ENCODE data around the gene RAB22A. TPM values are rescaled to one million over a fixed set of nuclear protein-coding genes. Genes with fewer than 3 reads are reported as not detected.

RAB22A gene
- total RNA-seq, 1 donor from 2014 or later: 9.5 TPM

DNA sequence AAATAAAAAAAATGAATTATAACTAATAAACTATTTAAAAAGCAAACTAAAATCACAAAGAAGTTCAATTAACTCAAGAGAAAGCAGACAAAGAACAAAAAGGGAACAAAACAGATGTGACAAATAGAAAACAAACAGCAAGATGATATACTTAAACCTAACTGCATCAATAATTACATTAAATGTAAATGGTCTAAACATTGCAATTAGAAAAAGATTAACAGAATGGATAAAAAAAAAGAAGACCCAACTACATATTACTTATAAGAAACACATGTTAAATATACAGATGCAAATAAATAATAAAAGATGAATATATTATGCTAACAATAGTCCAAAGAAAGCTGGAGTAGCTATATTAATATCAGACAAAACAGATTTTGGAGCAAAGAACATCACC, 35.1 kb upstream of the RAB22A start:
- peaks cover 7% of the 10 kb centered on the region for H3K4me1 Mint-ChIP-seq (ENCODE audit: low read depth, unreplicated experiment)
- no peak overlapping the region for H3K27ac Mint-ChIP-seq (ENCODE audit: unreplicated experiment)
- H3K27me3 Mint-ChIP-seq (ENCODE audit: unreplicated experiment): no peaks in the 10 kb centered on the region
- H3K4me3 Mint-ChIP-seq (ENCODE audit: unreplicated experiment): no peak overlapping the region
- H3K9me3 Mint-ChIP-seq (ENCODE audit: unreplicated experiment): peaks cover 1% of the 10 kb centered on the region
- H3K36me3 Mint-ChIP-seq (ENCODE audit: unreplicated experiment): peaks cover 15% of the 10 kb centered on the region
- DNase-seq: no peak
- TF ChIP-seq, protein P1, sequence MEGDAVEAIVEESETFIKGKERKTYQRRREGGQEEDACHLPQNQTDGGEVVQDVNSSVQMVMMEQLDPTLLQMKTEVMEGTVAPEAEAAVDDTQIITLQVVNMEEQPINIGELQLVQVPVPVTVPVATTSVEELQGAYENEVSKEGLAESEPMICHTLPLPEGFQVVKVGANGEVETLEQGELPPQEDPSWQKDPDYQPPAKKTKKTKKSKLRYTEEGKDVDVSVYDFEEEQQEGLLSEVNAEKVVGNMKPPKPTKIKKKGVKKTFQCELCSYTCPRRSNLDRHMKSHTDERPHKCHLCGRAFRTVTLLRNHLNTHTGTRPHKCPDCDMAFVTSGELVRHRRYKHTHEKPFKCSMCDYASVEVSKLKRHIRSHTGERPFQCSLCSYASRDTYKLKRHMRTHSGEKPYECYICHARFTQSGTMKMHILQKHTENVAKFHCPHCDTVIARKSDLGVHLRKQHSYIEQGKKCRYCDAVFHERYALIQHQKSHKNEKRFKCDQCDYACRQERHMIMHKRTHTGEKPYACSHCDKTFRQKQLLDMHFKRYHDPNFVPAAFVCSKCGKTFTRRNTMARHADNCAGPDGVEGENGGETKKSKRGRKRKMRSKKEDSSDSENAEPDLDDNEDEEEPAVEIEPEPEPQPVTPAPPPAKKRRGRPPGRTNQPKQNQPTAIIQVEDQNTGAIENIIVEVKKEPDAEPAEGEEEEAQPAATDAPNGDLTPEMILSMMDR (IDR thresholded peaks at IDR 0.05; ENCODE audit: partially characterized antibody, unreplicated experiment): no peak

DNA sequence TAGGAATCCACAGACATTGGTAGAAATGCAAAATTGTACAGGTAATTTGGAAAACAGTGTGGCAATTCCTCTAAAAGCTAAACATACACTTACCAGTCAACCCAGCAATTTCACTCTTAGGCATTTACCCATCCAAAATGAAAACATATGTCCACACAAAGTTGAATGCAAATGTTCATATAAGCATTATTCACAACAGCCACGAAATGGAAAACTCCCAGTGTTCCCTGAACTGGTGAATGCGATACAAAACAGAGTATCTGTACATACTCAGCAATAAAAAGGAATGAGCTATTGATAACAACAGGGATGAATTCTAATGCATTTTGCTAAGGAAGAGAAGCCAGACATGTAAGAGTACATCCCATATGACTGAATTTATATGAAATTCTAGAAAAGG, 32.4 kb upstream of the RAB22A start:
- peaks cover 1% of the 10 kb centered on the region for H3K9me3 Mint-ChIP-seq (ENCODE audit: unreplicated experiment)
- TF ChIP-seq, protein P1 (IDR thresholded peaks at IDR 0.05; ENCODE audit: partially characterized antibody, unreplicated experiment): no peak
- no peak overlapping the region for H3K27ac Mint-ChIP-seq (ENCODE audit: unreplicated experiment)

DNA sequence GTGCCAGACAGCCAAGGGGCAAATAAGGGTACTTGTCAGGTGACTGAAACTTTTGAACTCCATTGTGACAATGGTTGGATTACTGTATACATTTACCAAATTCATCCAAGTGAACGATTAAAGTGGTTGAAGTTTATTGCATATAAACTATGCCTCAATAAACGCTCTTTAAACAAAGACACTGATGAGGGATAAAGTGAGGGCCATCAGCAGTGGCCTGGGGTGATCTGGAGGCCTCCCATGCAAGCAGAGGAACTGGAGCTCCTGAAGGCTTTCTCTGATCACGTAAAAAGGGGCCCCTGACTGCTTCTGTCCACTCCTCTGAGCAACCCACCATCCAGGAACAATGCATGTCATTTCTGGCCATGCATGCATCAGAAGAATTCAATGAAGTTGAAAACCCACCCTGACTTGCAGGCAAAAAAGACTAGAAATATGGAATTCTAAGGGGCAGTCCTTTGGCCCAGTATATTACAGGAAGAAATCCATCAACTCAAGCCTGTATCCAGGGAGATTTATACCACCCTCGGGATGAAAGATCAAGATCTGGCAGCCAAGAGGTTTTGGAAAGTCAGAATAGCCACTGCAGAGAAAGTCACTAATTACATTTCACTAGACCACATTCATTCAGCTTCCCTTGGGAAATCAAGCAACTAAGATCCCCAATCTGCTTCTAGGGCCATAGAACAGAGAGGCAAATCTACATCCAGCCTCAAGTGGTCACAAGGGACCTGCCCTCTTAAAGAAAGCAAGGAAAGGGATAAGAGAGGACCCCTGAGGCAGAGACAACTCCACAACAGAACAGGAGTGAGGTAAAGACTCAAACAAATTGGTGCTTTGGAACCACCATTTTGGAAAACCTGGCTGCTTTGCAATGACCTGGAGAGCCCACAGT, 31.7 kb upstream of the RAB22A start:
- H3K9me3 Mint-ChIP-seq (ENCODE audit: unreplicated experiment): peaks cover 1% of the 10 kb centered on the region

More for the DNA sequence above, 32.4 kb upstream of the RAB22A start:
- peaks cover 7% of the 10 kb centered on the region for H3K4me1 Mint-ChIP-seq (ENCODE audit: low read depth, unreplicated experiment)
- H3K4me3 Mint-ChIP-seq (ENCODE audit: unreplicated experiment): no peak overlapping the region
- DNase-seq: no peak
- peaks cover 2% of the 10 kb centered on the region for H3K27me3 Mint-ChIP-seq (ENCODE audit: unreplicated experiment)
- peaks cover 15% of the 10 kb centered on the region for H3K36me3 Mint-ChIP-seq (ENCODE audit: unreplicated experiment)

DNA sequence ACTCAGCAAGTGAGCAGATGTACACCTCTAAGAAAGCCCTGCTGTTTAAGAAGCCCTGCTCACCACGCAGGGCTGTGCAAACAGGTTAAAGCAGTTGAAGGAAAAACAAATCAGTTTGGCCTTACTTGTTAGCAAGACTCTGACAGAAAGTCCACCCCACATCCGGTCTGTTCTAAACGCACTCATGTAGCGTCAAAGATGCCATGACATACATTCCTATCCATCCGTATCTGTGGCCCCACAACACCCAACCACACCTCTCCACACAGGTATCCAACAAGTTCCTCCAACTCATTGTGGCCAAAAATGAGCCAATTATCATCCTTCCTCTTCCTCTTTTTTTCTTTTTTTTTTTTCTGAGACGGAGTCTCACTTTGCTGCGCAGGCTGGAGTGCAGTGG, 22.8 kb upstream of the RAB22A start:
- Mint-ChIP-seq H3K36me3 (ENCODE audit: unreplicated experiment) (no peaks in the 10 kb centered on the region), H3K4me1 (ENCODE audit: low read depth, unreplicated experiment) (no peaks in the 10 kb centered on the region), H3K27ac (ENCODE audit: unreplicated experiment) (no peak overlapping the region), H3K27me3 (ENCODE audit: unreplicated experiment) (no peaks in the 10 kb centered on the region), H3K9me3 (ENCODE audit: unreplicated experiment) (no peaks in the 10 kb centered on the region), H3K4me3 (ENCODE audit: unreplicated experiment) (no peak overlapping the region)
- DNase-seq: no peak
- TF ChIP-seq, protein P1 (IDR thresholded peaks at IDR 0.05; ENCODE audit: partially characterized antibody, unreplicated experiment): no peak

More for the DNA sequence above, 31.7 kb upstream of the RAB22A start:
- peaks cover 2% of the 10 kb centered on the region for H3K27me3 Mint-ChIP-seq (ENCODE audit: unreplicated experiment)
- TF ChIP-seq, protein P1 (IDR thresholded peaks at IDR 0.05; ENCODE audit: partially characterized antibody, unreplicated experiment): no peak
- H3K27ac Mint-ChIP-seq (ENCODE audit: unreplicated experiment): no peak overlapping the region
- DNase-seq: no peak
- peaks cover 15% of the 10 kb centered on the region for H3K36me3 Mint-ChIP-seq (ENCODE audit: unreplicated experiment)
- H3K4me1 Mint-ChIP-seq (ENCODE audit: low read depth, unreplicated experiment): peaks cover 7% of the 10 kb centered on the region
- H3K4me3 Mint-ChIP-seq (ENCODE audit: unreplicated experiment): no peak overlapping the region

DNA sequence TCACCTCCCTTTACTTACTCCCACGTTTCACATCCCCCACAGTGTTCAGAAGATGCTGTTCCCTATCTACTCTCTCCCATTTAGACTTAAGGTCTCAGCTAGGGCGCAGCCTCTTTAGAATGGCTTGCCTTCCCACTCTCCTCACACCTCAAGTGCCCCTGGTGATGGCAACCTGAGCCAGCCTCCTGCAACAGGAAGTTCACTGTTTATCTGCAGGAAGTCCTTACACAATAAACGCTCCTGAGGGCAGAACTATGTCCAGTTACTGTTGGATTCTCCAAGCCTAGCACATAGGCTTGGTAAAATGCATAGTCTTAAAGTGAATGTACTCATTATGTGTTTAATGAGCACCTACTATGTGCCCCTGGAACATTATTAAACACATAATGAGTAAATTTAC, 21.9 kb upstream of the RAB22A start:
- no peak overlapping the region for H3K4me3 Mint-ChIP-seq (ENCODE audit: unreplicated experiment)
- DNase-seq: no peak
- H3K27ac Mint-ChIP-seq (ENCODE audit: unreplicated experiment): no peak overlapping the region
- TF ChIP-seq, protein P1 (IDR thresholded peaks at IDR 0.05; ENCODE audit: partially characterized antibody, unreplicated experiment): no peak
- H3K4me1 Mint-ChIP-seq (ENCODE audit: low read depth, unreplicated experiment): no peaks in the 10 kb centered on the region
- H3K9me3 Mint-ChIP-seq (ENCODE audit: unreplicated experiment): no peaks in the 10 kb centered on the region
- no peaks in the 10 kb centered on the region for H3K36me3 Mint-ChIP-seq (ENCODE audit: unreplicated experiment)
- no peaks in the 10 kb centered on the region for H3K27me3 Mint-ChIP-seq (ENCODE audit: unreplicated experiment)

Measured in glutamatergic neuron (in vitro differentiated cells).